Nephron (organoid): Measurements from ENCODE around the gene NR2C1.

Experiments used
- H3K27ac Mint-ChIP-seq, 3 experiments: 2 replicates each; pipeline ENCODE4 v1.8.0; 2020; ENCODE audit warnings: mixed read lengths in 3 of 3, mild to moderate bottlenecking in 2 of 3, moderate library complexity in 1 of 3
- H3K27me3 Mint-ChIP-seq: 2 replicates; pipeline ENCODE4 v1.8.0; 2021; ENCODE audit warnings: low read depth, mild to moderate bottlenecking, moderate library complexity, mixed read lengths
- H3K36me3 Mint-ChIP-seq: 2 replicates; pipeline ENCODE4 v1.8.0; 2020; ENCODE audit warnings: low read depth, mixed read lengths
- H3K4me1 Mint-ChIP-seq: 2 replicates; pipeline ENCODE4 v1.8.0; 2020; ENCODE audit warnings: mixed read lengths
- H3K4me3 Mint-ChIP-seq, 3 experiments: 2 replicates each; pipeline ENCODE4 v1.8.0; 2020; ENCODE audit warnings: mild to moderate bottlenecking in 3 of 3, mixed read lengths in 3 of 3, moderate library complexity in 2 of 3
- H3K9me3 Mint-ChIP-seq: 2 replicates; pipeline ENCODE4 v1.8.0; 2020; ENCODE audit warnings: mixed read lengths
- CTCF ChIP-seq, 3 experiments: fragments of 200-600 bp; sonication (generic); IDR thresholded peaks; one replicate each; pipeline ENCODE4 v1.5.0; 2021; ENCODE audit warnings: antibody characterized with exemption in 3 of 3; ENCODE audit not compliant: unreplicated experiment in 3 of 3

Gene NR2C1

GRCh38 chr12:95089462-95089861 is 16.0 kb upstream of the NR2C1 start:
- Mint-ChIP-seq H3K36me3 (peaks cover 50% of the 10 kb centered on the region), H3K4me3 (no peak overlapping the region), H3K9me3 (no peaks in the 10 kb centered on the region), H3K27ac (no peak overlapping the region), H3K4me1 (peaks cover 28% of the 10 kb centered on the region), H3K27me3 (no peaks in the 10 kb centered on the region)
- TF ChIP-seq CTCF (IDR thresholded peaks at IDR 0.05; ENCODE audit: unreplicated experiment in 3 of 3): no peak

- Mint-ChIP-seq H3K27ac (peak overlapping the region in 1 of 3 experiments; percentile 29), H3K4me1 (peaks cover 39% of the 10 kb centered on the region), H3K4me3 (no peak overlapping the region), H3K9me3 (no peaks in the 10 kb centered on the region), H3K36me3 (peaks cover 46% of the 10 kb centered on the region), H3K27me3 (no peaks in the 10 kb centered on the region)
- TF ChIP-seq CTCF (IDR thresholded peaks at IDR 0.05; ENCODE audit: unreplicated experiment in 3 of 3): no peak
These were observed 15.0 kb upstream of the NR2C1 start for GRCh38 chr12:95088379-95088778.

- Mint-ChIP-seq H3K9me3 (no peaks in the 10 kb centered on the region), H3K36me3 (peaks cover 29% of the 10 kb centered on the region), H3K27me3 (no peaks in the 10 kb centered on the region), H3K4me1 (peaks cover 41% of the 10 kb centered on the region), H3K27ac (peak overlapping the region in 2 of 3 experiments; percentile 59 to 94), H3K4me3 (no peak overlapping the region)
- TF ChIP-seq CTCF (IDR thresholded peaks at IDR 0.05; ENCODE audit: unreplicated experiment in 3 of 3): no peak
These were observed 12.2 kb upstream of the NR2C1 start for GRCh38 chr12:95085612-95086011.

GRCh38 chr12:95083938-95084337 is 10.5 kb upstream of the NR2C1 start:
- Mint-ChIP-seq H3K9me3 (no peaks in the 10 kb centered on the region), H3K27ac (peak overlapping the region; percentile 93 to 96 (median 94)), H3K27me3 (no peaks in the 10 kb centered on the region), H3K36me3 (peaks cover 15% of the 10 kb centered on the region), H3K4me3 (peak overlapping the region; percentile 8 to 35 (median 28)), H3K4me1 (peaks cover 37% of the 10 kb centered on the region)
- no peak for TF ChIP-seq CTCF (IDR thresholded peaks at IDR 0.05; ENCODE audit: unreplicated experiment in 3 of 3)

- Mint-ChIP-seq H3K36me3 (peaks cover 10% of the 10 kb centered on the region), H3K4me3 (peak overlapping the region in 2 of 3 experiments; percentile 15 to 35), H3K9me3 (no peaks in the 10 kb centered on the region), H3K4me1 (peaks cover 32% of the 10 kb centered on the region), H3K27me3 (no peaks in the 10 kb centered on the region), H3K27ac (peak overlapping the region; percentile 93 to 96 (median 94))
- TF ChIP-seq CTCF (IDR thresholded peaks at IDR 0.05; ENCODE audit: unreplicated experiment in 3 of 3): no peak
These were observed 10.1 kb upstream of the NR2C1 start for GRCh38 chr12:95083471-95083870.

GRCh38 chr12:95077341-95077740 is 3.9 kb upstream of the NR2C1 start:
- Mint-ChIP-seq H3K36me3 (no peaks in the 10 kb centered on the region), H3K4me1 (peaks cover 16% of the 10 kb centered on the region), H3K9me3 (no peaks in the 10 kb centered on the region), H3K27me3 (peaks cover 4% of the 10 kb centered on the region), H3K27ac (peak overlapping the region in 1 of 3 experiments; percentile 33), H3K4me3 (no peak overlapping the region)
- TF ChIP-seq CTCF (IDR thresholded peaks at IDR 0.05; ENCODE audit: unreplicated experiment in 3 of 3): no peak
